ENCODE results near the gene NAALADL1.
A peak's percentile ranks its signal among the peaks of the same experiment; 100 is the strongest.

NAALADL1 gene

GRCh38 chr11:65043881-65044501 is 14.4 kb downstream of the NAALADL1 start:
- DNase-seq: no peak
- ChIA-PET CTCF (interaction anchor here (1.5 kb wide), 1 partner anchor 25 kb away, joined by 3 read pairs; no protein-coding TSS in a partner anchor), POLR2A (no interaction called here)
- Histone ChIP-seq H3K27ac (ENCODE audit: insufficient read depth in 1 of 2, low read depth in 1 of 2, low read length in 2 of 2, poor library complexity in 1 of 2, severe bottlenecking in 2 of 2) (no peak overlapping the region), H3K36me3 (ENCODE audit: control insufficient read depth in 4 of 4, insufficient read depth in 4 of 4, low read length in 3 of 4) (peaks cover 5 to 28% (median 18%) of the 10 kb centered on the region in 4 experiments), H3K4me3 (ENCODE audit: control insufficient read depth in 1 of 7, extremely low read depth in 1 of 7, insufficient read depth in 4 of 7, low read depth in 2 of 7, low read length in 6 of 7) (no peak overlapping the region), H3K9me3 (ENCODE audit: control extremely low read depth in 1 of 5, control insufficient read depth in 4 of 5, insufficient read depth in 2 of 5, low read depth in 1 of 5, low read length in 4 of 5) (no peaks in the 10 kb centered on the region), H3K4me1 (ENCODE audit: control extremely low read depth in 1 of 4, control insufficient read depth in 4 of 4, insufficient read depth in 4 of 4, low read length in 3 of 4) (peaks cover 4 to 54% (median 47%) of the 10 kb centered on the region in 4 experiments), H3K27me3 (replicated peaks in 2 of 5; ENCODE audit: control insufficient read depth in 4 of 5, insufficient read depth in 5 of 5, low read length in 4 of 5) (no peaks in the 10 kb centered on the region)
- 95% methylated on average over 20 of the region's 23 CpGs for WGBS (ENCODE audit: insufficient coverage)

GRCh38 chr11:65042891-65043290 is 15.5 kb downstream of the NAALADL1 start:
- ChIA-PET POLR2A (no interaction called here), CTCF (interaction anchor here (0.8 to 2.5 kb wide), 4 partner anchors 9 to 34 kb away, joined by 3 to 7 read pairs (median 5); partner anchors contain the start of gene NAALADL1)
- H3K36me3 ChIP-seq (ENCODE audit: control insufficient read depth in 4 of 4, insufficient read depth in 4 of 4, low read length in 3 of 4): peaks cover 8 to 36% (median 23%) of the 10 kb centered on the region in 4 experiments
- H3K27ac ChIP-seq (ENCODE audit: insufficient read depth in 1 of 2, low read depth in 1 of 2, low read length in 2 of 2, poor library complexity in 1 of 2, severe bottlenecking in 2 of 2): no peak overlapping the region
- DNase-seq: no peak
- H3K9me3 ChIP-seq (ENCODE audit: control extremely low read depth in 1 of 5, control insufficient read depth in 4 of 5, insufficient read depth in 2 of 5, low read depth in 1 of 5, low read length in 4 of 5): no peaks in the 10 kb centered on the region
- H3K4me3 ChIP-seq (ENCODE audit: control insufficient read depth in 1 of 7, extremely low read depth in 1 of 7, insufficient read depth in 4 of 7, low read depth in 2 of 7, low read length in 6 of 7): peak overlapping the region in 1 of 7 experiments; percentile 81
- H3K27me3 ChIP-seq (replicated peaks in 2 of 5; ENCODE audit: control insufficient read depth in 4 of 5, insufficient read depth in 5 of 5, low read length in 4 of 5): no peaks in the 10 kb centered on the region
- 100% methylated on average over 5 of the region's 6 CpGs for WGBS (ENCODE audit: insufficient coverage)
- peaks cover 4 to 51% (median 43%) of the 10 kb centered on the region in 4 experiments for H3K4me1 ChIP-seq (ENCODE audit: control extremely low read depth in 1 of 4, control insufficient read depth in 4 of 4, insufficient read depth in 4 of 4, low read length in 3 of 4)

- Histone ChIP-seq H3K4me3 (ENCODE audit: control insufficient read depth in 1 of 7, extremely low read depth in 1 of 7, insufficient read depth in 4 of 7, low read depth in 2 of 7, low read length in 6 of 7) (peak within 1 kb of the TSS; percentile 59 to 85 (median 76)), H3K27ac (ENCODE audit: insufficient read depth in 1 of 2, low read depth in 1 of 2, low read length in 2 of 2, poor library complexity in 1 of 2, severe bottlenecking in 2 of 2) (peak within 1 kb of the TSS in 1 of 2 experiments; percentile 75), H3K4me1 (ENCODE audit: control extremely low read depth in 1 of 4, control insufficient read depth in 4 of 4, insufficient read depth in 4 of 4, low read length in 3 of 4) (peaks cover 2 to 39% (median 27%) of the 10 kb centered on the region in 4 experiments), H3K9me3 (ENCODE audit: control extremely low read depth in 1 of 5, control insufficient read depth in 4 of 5, insufficient read depth in 2 of 5, low read depth in 1 of 5, low read length in 4 of 5) (no peaks in the 10 kb centered on the region), H3K27me3 (replicated peaks in 2 of 5; ENCODE audit: control insufficient read depth in 4 of 5, insufficient read depth in 5 of 5, low read length in 4 of 5) (no peaks in the 10 kb centered on the region), H3K36me3 (ENCODE audit: control insufficient read depth in 4 of 4, insufficient read depth in 4 of 4, low read length in 3 of 4) (peaks cover 8 to 41% (median 30%) of the 10 kb centered on the region in 4 experiments)
- ChIA-PET CTCF (interaction anchor here (0.7 to 2.9 kb wide), 8 partner anchors 10 to 71 kb away, joined by 3 to 13 read pairs (median 4); partner anchors contain the start of genes ARL2, NAALADL1, SNX15 and TM7SF2), POLR2A (no interaction called here)
- WGBS (ENCODE audit: insufficient coverage): under 1% methylated on average over 87 of the region's 91 CpGs
- DNase-seq: peak; percentile 93 to 97 (median 96)
Observed at GRCh38 chr11:65040847-65041622, 17.3 kb downstream of the NAALADL1 start, which contains the start of gene SAC3D1. Gene SAC3D1, plus strand, starts transcription at chr11:65041210. Its CDS starts 83 bp downstream, at chr11:65041293.

- Histone ChIP-seq H3K27me3 (replicated peaks in 2 of 5; ENCODE audit: control insufficient read depth in 4 of 5, insufficient read depth in 5 of 5, low read length in 4 of 5) (no peaks in the 10 kb centered on the region), H3K9me3 (ENCODE audit: control extremely low read depth in 1 of 5, control insufficient read depth in 4 of 5, insufficient read depth in 2 of 5, low read depth in 1 of 5, low read length in 4 of 5) (no peaks in the 10 kb centered on the region), H3K4me3 (ENCODE audit: control insufficient read depth in 1 of 7, extremely low read depth in 1 of 7, insufficient read depth in 4 of 7, low read depth in 2 of 7, low read length in 6 of 7) (peak overlapping the region; percentile 59 to 85 (median 76)), H3K36me3 (ENCODE audit: control insufficient read depth in 4 of 4, insufficient read depth in 4 of 4, low read length in 3 of 4) (peaks cover 9 to 41% (median 30%) of the 10 kb centered on the region in 4 experiments), H3K4me1 (ENCODE audit: control extremely low read depth in 1 of 4, control insufficient read depth in 4 of 4, insufficient read depth in 4 of 4, low read length in 3 of 4) (peaks cover 2 to 37% (median 22%) of the 10 kb centered on the region in 4 experiments), H3K27ac (ENCODE audit: insufficient read depth in 1 of 2, low read depth in 1 of 2, low read length in 2 of 2, poor library complexity in 1 of 2, severe bottlenecking in 2 of 2) (peak overlapping the region in 1 of 2 experiments; percentile 75)
- 40% methylated on average over 7 of the region's 7 CpGs for WGBS (ENCODE audit: insufficient coverage)
- CTCF ChIA-PET: interaction anchor here (0.7 to 2.9 kb wide), 8 partner anchors 11 to 71 kb away, joined by 3 to 13 read pairs (median 4); partner anchors contain the start of genes ARL2, NAALADL1 and TM7SF2
- POLR2A ChIA-PET: no interaction called here
- DNase-seq: no peak
Observed at GRCh38 chr11:65040520-65040846, 17.9 kb downstream of the NAALADL1 start.

DNA sequence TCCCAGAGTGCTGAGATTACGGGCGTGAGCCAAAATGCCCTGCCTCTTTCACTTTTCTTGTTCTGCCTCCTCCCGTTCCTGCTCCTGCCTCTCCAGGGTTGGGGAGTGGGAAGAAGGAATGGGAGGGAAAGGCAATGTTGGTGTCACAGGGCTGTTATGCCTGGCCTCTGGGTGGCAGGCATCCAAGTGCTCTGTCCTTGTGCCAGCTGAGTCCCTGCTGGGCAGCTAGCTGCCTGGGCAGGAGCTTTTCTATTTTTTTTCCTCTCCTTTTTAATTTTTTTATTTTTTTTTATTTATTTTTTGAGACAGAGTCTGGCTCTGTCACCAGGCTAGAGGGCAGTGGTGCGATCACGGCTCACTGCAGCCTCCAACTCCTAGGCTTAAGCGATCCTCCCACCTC is 21.4 kb downstream of the NAALADL1 start:
- H3K4me1 ChIP-seq (ENCODE audit: control extremely low read depth in 1 of 4, control insufficient read depth in 4 of 4, insufficient read depth in 4 of 4, low read length in 3 of 4): peaks cover 2 to 17% (median 16%) of the 10 kb centered on the region in 4 experiments
- no peaks in the 10 kb centered on the region for H3K9me3 ChIP-seq (ENCODE audit: control extremely low read depth in 1 of 5, control insufficient read depth in 4 of 5, insufficient read depth in 2 of 5, low read depth in 1 of 5, low read length in 4 of 5)
- no peaks in the 10 kb centered on the region for H3K27me3 ChIP-seq (replicated peaks in 2 of 5; ENCODE audit: control insufficient read depth in 4 of 5, insufficient read depth in 5 of 5, low read length in 4 of 5)
- POLR2A ChIA-PET: no interaction called here
- DNase-seq: no peak
- H3K4me3 ChIP-seq (ENCODE audit: control insufficient read depth in 1 of 7, extremely low read depth in 1 of 7, insufficient read depth in 4 of 7, low read depth in 2 of 7, low read length in 6 of 7): no peak overlapping the region
- H3K36me3 ChIP-seq (ENCODE audit: control insufficient read depth in 4 of 4, insufficient read depth in 4 of 4, low read length in 3 of 4): peaks cover 9 to 46% (median 29%) of the 10 kb centered on the region in 4 experiments
- no peak overlapping the region for H3K27ac ChIP-seq (ENCODE audit: insufficient read depth in 1 of 2, low read depth in 1 of 2, low read length in 2 of 2, poor library complexity in 1 of 2, severe bottlenecking in 2 of 2)
- CTCF ChIA-PET: interaction anchor here (1.2 to 2.2 kb wide), 3 partner anchors 22 to 43 kb away, joined by 3 to 8 read pairs (median 5); partner anchors contain the start of gene ARL2
- WGBS (ENCODE audit: insufficient coverage): 95% methylated on average over 3 of the region's 6 CpGs

- H3K27me3 ChIP-seq (replicated peaks in 2 of 5; ENCODE audit: control insufficient read depth in 4 of 5, insufficient read depth in 5 of 5, low read length in 4 of 5): no peaks in the 10 kb centered on the region
- peaks cover 2 to 11% (median 8%) of the 10 kb centered on the region in 4 experiments for H3K4me1 ChIP-seq (ENCODE audit: control extremely low read depth in 1 of 4, control insufficient read depth in 4 of 4, insufficient read depth in 4 of 4, low read length in 3 of 4)
- no peak overlapping the region for H3K4me3 ChIP-seq (ENCODE audit: control insufficient read depth in 1 of 7, extremely low read depth in 1 of 7, insufficient read depth in 4 of 7, low read depth in 2 of 7, low read length in 6 of 7)
- H3K9me3 ChIP-seq (ENCODE audit: control extremely low read depth in 1 of 5, control insufficient read depth in 4 of 5, insufficient read depth in 2 of 5, low read depth in 1 of 5, low read length in 4 of 5): no peaks in the 10 kb centered on the region
- H3K36me3 ChIP-seq (ENCODE audit: control insufficient read depth in 4 of 4, insufficient read depth in 4 of 4, low read length in 3 of 4): peaks cover 9 to 48% (median 29%) of the 10 kb centered on the region in 4 experiments
- WGBS (ENCODE audit: insufficient coverage): 94% methylated on average over 9 of the region's 11 CpGs
- H3K27ac ChIP-seq (ENCODE audit: insufficient read depth in 1 of 2, low read depth in 1 of 2, low read length in 2 of 2, poor library complexity in 1 of 2, severe bottlenecking in 2 of 2): no peak overlapping the region
- ChIA-PET CTCF (interaction anchor here (1.1 to 2.3 kb wide), 4 partner anchors 9 to 39 kb away, joined by 3 to 8 read pairs (median 6); partner anchors contain the start of gene SNX15), POLR2A (no interaction called here)
- no peak for DNase-seq
Observed at GRCh38 chr11:65035579-65035978, 22.8 kb downstream of the NAALADL1 start.

Measured in common myeloid progenitor, CD34-positive (primary cell).